Lung (tissue), 12 donors: ENCODE data around the gene NAV2. TPM values are rescaled to one million over a fixed set of nuclear protein-coding genes. Genes with fewer than 3 reads are reported as not detected.

Source experiments
- ATAC-seq: fragments of 200-7000 bp; cut with Tn5 transposase; one replicate; pipeline ENCODE4 v1.9.1; 2020; ENCODE audit warnings: moderate number of reproducible peaks; ENCODE audit not compliant: insufficient read depth, low FRiP score
- DNase-seq, 3 donors: peaks; one replicate each; pipeline ENCODE4 v3.0.0-alpha.2; 2013 to 2017
- H3K27ac ChIP-seq, 2 donors: one replicate each; pipeline ENCODE4 v1.5.1; 2013; ENCODE audit warnings: mild to moderate bottlenecking in 2 of 2, moderate library complexity in 2 of 2, control low read depth in 1 of 2, inconsistent platforms in 1 of 2, low read depth in 1 of 2, low read length in 1 of 2
- H3K27me3 ChIP-seq, 3 donors: one replicate each; pipeline ENCODE4 v1.5.1; 2013; ENCODE audit warnings: low read length in 2 of 3; ENCODE audit not compliant: control insufficient read depth in 3 of 3, insufficient read depth in 3 of 3
- H3K36me3 ChIP-seq, 4 donors: one replicate each; pipeline ENCODE4 v1.5.1; 2013; ENCODE audit warnings: low read length in 4 of 4, mild to moderate bottlenecking in 1 of 4, moderate library complexity in 1 of 4; ENCODE audit not compliant: control insufficient read depth in 4 of 4, insufficient read depth in 4 of 4
- H3K4me1 ChIP-seq, 5 donors: one replicate each; pipeline ENCODE4 v1.5.1; 2013; ENCODE audit warnings: low read length in 5 of 5, mild to moderate bottlenecking in 2 of 5, moderate library complexity in 1 of 5; ENCODE audit not compliant: control insufficient read depth in 5 of 5, insufficient read depth in 5 of 5
- H3K4me3 ChIP-seq: one replicate; pipeline ENCODE4 v1.5.1; 2013; ENCODE audit warnings: mild to moderate bottlenecking, control low read depth, moderate library complexity
- H3K9ac ChIP-seq, 2 donors: one replicate each; pipeline ENCODE4 v1.5.1; 2013; ENCODE audit warnings: low read length in 2 of 2, control low read depth in 1 of 2; ENCODE audit not compliant: insufficient read depth in 1 of 2
- H3K9me3 ChIP-seq, 4 donors: one replicate each; pipeline ENCODE4 v1.5.1; 2013; ENCODE audit warnings: low read length in 3 of 4, mild to moderate bottlenecking in 1 of 4, moderate library complexity in 1 of 4; ENCODE audit not compliant: control insufficient read depth in 4 of 4, insufficient read depth in 3 of 4
- WGBS, 2 donors: extraction: QIAGEN DNeasy Blood & Tissue Kit; methylation state at CpG; one replicate each; pipeline ENCODE4 v1.1.7; 2013; 5-methylcytosine and 5-hydroxymethylcytosine counted together
- polyA plus RNA-seq, 2 donors: library from polyadenylated mRNA; stranded (reverse); fragments of 200-250 nt; gene quantifications; one replicate each; pipeline ENCODE4 v1.2.1, GENCODE V29; 2013
- total RNA-seq, 2 donors: library from RNA; depleted of rRNA in 1 of 2; stranded (reverse); fragments of >200 nt in 1 of 2; gene quantifications; one replicate each; pipeline ENCODE4 v1.2.1, GENCODE V29; 2014 to 2021
- TF ChIP-seq, protein P1 (sequence below): IDR thresholded peaks from 2 replicates; pipeline ENCODE4 v1.5.1; 2012; ENCODE audit warnings: mild to moderate bottlenecking; ENCODE audit errors: control extremely low read depth, extremely low read depth
- donor health status: control.
- donor health status: control.
- donor health status: Bipolar disorder and iron deficiency.
- donor health status: healthy.
- donor health status: DM: yes; HTN: yes; CAD: no.

The NAV2 gene
- total and polyA plus RNA-seq, 4 donors: 6.8 to 47.9 (median 20.2) TPM

GRCh38 chr11:20099527-20099926, 386.9 kb downstream of the NAV2 start:
- no peak for ATAC-seq
- TF ChIP-seq, protein P1, sequence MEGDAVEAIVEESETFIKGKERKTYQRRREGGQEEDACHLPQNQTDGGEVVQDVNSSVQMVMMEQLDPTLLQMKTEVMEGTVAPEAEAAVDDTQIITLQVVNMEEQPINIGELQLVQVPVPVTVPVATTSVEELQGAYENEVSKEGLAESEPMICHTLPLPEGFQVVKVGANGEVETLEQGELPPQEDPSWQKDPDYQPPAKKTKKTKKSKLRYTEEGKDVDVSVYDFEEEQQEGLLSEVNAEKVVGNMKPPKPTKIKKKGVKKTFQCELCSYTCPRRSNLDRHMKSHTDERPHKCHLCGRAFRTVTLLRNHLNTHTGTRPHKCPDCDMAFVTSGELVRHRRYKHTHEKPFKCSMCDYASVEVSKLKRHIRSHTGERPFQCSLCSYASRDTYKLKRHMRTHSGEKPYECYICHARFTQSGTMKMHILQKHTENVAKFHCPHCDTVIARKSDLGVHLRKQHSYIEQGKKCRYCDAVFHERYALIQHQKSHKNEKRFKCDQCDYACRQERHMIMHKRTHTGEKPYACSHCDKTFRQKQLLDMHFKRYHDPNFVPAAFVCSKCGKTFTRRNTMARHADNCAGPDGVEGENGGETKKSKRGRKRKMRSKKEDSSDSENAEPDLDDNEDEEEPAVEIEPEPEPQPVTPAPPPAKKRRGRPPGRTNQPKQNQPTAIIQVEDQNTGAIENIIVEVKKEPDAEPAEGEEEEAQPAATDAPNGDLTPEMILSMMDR: no peak
- Histone ChIP-seq H3K4me3 (no peak overlapping the region), H3K27me3 (no peaks in the 10 kb centered on the region), H3K36me3 (peaks cover 18 to 42% (median 30%) of the 10 kb centered on the region in 4 donors), H3K27ac (no peak overlapping the region), H3K9ac (no peak overlapping the region), H3K9me3 (no peaks in the 10 kb centered on the region), H3K4me1 (no peaks in the 10 kb centered on the region)
- WGBS, 2 donors: 66 to 69% methylated on average over 2 of the region's 2 CpGs
- DNase-seq: no peak

DNA sequence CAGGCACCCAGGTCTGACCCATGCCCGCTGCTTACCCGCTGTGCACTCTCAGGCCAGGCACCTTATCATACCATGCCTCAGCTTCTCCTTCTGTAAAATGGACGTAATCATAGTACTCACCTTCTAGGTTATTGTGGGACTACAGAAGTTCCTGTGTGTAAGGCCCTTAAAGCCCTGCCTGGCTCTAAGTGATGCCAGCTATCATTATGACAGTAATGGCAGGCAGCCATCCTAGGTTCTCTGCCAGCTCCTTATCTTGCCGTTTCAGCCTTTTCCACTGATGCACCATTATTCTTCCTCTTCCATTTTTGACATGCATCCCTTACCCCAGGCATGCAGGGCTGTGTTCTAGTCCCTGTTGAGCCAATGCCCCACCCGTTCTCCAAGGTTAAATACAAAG, 389.8 kb downstream of the NAV2 start:
- Histone ChIP-seq H3K27ac (no peak overlapping the region), H3K36me3 (peaks cover 17 to 39% (median 29%) of the 10 kb centered on the region in 4 donors), H3K9ac (no peak overlapping the region), H3K4me3 (no peak overlapping the region), H3K27me3 (no peaks in the 10 kb centered on the region), H3K4me1 (no peaks in the 10 kb centered on the region), H3K9me3 (no peaks in the 10 kb centered on the region)
- ATAC-seq: no peak
- WGBS, 2 donors: 79 to 90% methylated on average over 5 of the region's 5 CpGs
- no peak for DNase-seq
- TF ChIP-seq, protein P1: no peak

DNA sequence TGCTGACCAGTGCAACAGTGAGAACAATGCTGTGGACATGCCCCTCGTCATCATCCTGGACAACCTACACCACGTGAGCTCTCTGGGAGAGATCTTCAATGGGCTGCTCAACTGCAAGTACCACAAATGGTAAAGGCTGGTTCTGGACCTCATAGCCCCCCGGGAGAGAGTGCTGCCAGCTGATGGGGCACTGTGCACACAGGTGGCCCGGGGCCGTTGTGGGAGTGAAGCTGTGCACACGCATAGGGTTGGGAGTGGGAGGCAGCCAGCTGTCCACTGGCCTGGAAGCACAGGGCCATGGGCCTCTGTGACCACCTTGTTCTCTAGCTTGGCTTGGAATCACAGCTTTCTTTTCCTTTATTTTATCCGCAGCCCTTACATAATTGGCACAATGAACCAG, 390.6 kb downstream of the NAV2 start:
- H3K36me3 ChIP-seq: peaks cover 17 to 40% (median 29%) of the 10 kb centered on the region in 4 donors

More for the DNA sequence above, 390.6 kb downstream of the NAV2 start:
- ATAC-seq: no peak
- Histone ChIP-seq H3K9ac (no peak overlapping the region), H3K27me3 (no peaks in the 10 kb centered on the region), H3K4me1 (no peaks in the 10 kb centered on the region), H3K27ac (no peak overlapping the region), H3K4me3 (no peak overlapping the region), H3K9me3 (no peaks in the 10 kb centered on the region)
- 96 to 97% methylated on average over 7 of the region's 7 CpGs for WGBS, 2 donors
- no peak for DNase-seq
- TF ChIP-seq, protein P1: no peak
